Endometrial microvascular endothelial cells (primary cell): ENCODE data around the gene DGKB. TPM values are rescaled to one million over a fixed set of nuclear protein-coding genes. Genes with fewer than 3 reads are reported as not detected.
"Not testable (repeated sequence)": the region's sequence is repeated elsewhere in the genome, so short reads cannot be mapped to it uniquely, and the experiment has no call there.

Experiments used
- in situ Hi-C: cut with HindIII; loops from 2 replicates; pipeline ENCODE4 v1.10.0; 2017; ENCODE audit warnings: low sequenced_read_pairs, low pct_unique_long_range_greater_than_20kb; ENCODE audit errors: inconsistent ontology term
- total RNA-seq: library from RNA; depleted of rRNA; stranded (reverse); fragments of >200 nt; gene quantifications from one replicate; pipeline ENCODE4 v1.2.3, GENCODE V29; 2015; ENCODE audit errors: inconsistent ontology term

DGKB gene
- total RNA-seq, 1 donor from 2014 or later, result not detected

- in situ Hi-C loops, result no loop called here
These were observed 350.5 kb downstream of the DGKB start for GRCh38 chr7:14552060-14552459.

DNA sequence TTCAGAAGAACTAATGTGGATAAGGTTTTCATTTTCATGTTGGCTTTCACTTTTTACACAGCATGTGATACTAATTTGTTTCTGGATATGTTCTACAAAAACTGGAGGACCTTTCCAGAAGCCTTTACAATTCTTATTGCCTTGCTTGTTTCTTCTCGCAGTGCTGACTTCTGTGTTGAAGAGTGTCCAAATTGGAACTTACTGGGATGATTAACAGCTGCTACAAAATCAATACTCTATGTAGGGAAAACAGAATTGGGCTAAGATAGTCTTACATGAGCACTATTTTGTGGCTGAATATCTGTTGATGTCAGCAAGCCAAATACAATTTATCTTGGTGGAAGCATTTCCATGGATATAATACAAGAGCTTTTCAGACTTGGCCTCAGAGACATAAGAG, 351.2 kb downstream of the DGKB start:
- in situ Hi-C loops, result no loop called here

GRCh38 chr7:14542624-14543023, 359.9 kb downstream of the DGKB start:
- in situ Hi-C loops, result no loop called here

GRCh38 chr7:14521183-14521582, 381.4 kb downstream of the DGKB start:
- in situ Hi-C loops, result no loop called here

- in situ Hi-C loops, result no loop called here
These were observed 392.3 kb downstream of the DGKB start for GRCh38 chr7:14510268-14510667.

DNA sequence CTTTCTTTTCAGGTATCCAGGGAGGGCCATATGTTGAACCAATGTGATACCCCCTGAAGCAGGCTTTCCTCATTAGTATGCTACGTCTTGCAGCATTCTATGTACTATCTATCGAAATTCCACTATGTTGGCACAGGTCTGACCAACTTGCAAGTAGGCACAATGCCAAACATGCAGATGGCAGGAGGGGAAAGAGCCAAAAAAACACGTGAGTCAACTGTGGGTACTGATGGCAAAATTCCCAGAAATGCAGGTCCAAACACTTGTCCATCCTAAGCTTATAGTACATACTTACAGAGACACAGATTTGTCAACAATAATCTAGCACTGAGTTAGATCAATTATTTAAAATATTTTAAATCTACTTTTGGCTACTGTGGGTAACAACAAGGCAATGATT, 394.9 kb downstream of the DGKB start:
- in situ Hi-C loops, result no loop called here

DNA sequence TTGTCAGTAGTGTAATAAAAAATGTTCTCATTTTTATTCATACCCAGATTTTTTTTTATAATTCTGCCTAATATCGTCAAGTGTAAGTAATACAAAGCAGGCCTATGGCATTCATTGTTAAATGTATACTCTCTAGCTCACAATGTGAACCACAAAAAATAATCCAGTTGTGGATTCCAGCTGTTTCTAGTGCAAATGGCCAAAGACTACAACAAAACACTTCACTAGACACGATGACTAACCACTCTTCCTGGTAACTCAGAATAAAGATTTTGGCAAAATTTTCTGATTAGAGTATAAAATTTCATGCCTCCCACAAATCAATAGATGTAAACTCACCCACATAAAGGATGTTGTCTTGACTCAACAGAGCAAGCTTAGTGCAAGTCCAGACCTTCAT, 396.6 kb downstream of the DGKB start:
- in situ Hi-C loops, result no loop called here

DNA sequence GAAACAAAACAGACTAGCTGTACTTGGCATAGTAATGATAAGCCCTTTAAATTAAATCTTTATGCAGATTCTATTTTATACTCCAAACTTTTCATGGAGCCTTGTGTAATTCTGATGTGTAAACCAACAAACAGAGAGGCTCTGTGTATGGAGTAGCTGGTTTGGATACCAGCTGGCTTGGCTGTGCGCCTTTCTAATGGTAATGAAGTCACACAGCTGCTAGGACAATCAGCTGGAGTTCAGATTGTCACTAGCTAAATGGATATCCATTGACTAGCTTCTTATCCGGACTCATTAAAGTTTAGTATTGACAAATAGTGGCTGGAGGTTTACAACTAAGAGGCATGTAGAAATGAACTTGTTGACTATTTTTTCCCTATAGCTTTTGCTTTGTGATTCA, 398.4 kb downstream of the DGKB start:
- in situ Hi-C loops, result no loop called here

- in situ Hi-C loops, result no loop called here
These were observed 398.9 kb downstream of the DGKB start for GRCh38 chr7:14503623-14504022.

DNA sequence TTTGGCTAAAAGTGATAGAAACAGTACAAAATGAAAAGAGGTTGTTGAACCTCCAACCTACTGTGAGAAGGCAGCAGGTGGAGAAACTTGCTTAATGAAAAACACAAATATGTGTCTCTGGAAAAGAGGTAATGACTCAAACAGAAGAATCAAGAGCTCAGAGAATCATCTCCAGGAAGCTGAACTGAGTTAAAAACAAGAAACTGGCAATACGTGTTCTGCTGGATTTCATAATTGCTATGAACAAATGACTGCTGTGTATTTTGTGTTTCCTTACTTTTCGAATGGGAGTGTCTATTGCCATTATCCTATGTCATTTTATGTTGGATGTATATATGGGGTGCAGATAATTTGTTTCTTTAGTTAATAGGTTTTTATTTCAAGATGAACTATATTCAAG, 401.1 kb downstream of the DGKB start:
- in situ Hi-C loops, result no loop called here

GRCh38 chr7:14497390-14497789, 405.2 kb downstream of the DGKB start:
- in situ Hi-C loops, result no loop called here

DNA sequence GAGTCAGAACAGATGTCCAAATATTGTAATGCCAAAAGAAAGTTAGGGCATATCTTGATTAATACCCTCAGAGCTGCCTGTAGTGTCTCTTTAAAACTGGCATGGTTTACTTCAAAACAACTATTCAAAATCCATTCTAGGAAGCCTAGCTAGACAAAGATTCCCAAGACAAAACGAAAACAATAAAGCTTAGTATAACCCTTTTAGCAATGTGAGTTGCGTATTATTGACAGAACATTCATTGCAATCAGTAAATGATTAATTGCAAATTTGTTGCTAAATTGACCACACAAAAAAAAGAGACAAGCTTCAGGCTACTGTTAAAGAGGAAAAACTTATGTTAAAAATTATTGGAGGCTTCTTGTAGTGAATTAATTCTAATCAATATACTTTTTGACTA, 406.9 kb downstream of the DGKB start:
- in situ Hi-C loops, result no loop called here

DNA sequence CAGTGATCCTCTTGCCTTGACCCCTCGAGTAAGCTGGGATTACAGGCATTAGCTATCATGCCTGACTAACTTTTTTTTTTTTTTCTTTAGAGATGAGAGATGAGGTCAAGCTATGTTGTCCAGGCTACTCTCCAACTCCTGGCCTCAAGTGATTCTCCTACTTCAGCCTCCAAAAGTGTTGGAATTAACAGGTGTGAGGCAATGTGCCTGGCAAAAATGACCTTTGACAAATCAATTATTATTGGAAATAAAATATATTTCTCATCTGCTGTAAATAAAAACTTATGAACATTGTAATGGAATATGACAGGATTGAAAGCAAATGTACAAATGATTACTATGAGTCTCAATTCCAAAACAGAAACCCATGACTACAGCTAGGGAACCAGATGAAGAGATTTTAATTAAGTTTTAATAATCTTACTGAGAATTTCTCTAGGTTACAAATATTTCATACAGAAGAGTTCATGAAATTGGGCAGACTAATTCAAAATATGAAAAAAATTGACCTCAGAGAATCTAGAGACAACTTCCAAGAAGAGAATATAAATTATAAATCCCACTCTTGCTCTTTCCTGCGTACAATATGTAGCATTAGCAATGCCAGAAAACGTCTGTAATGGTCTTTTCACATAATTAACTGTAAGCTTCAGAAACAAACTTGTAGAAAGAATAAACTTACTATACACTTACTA, 414.7 kb downstream of the DGKB start:
- in situ Hi-C loops, result no loop called here

DNA sequence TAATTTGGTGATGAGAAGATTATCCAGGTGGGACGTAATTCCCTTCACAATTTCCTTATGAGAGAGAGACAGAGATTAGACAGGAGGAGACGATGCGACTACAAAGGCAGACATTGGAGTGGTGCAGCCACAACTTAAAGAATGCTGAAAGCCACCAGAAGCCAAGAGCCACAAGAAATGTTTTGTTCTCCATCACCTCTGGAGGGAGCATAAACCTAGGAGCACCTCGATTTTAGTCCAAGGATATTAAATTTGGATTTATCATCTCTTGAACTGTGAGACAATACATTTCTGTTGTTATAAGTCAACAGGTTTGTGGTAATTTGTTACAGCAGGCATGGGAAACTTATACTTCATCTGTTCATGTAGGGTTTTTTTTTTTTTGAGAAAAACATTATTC, 418.9 kb downstream of the DGKB start:
- in situ Hi-C loops, result no loop called here

GRCh38 chr7:14480281-14480680, 422.3 kb downstream of the DGKB start:
- in situ Hi-C loops, result no loop called here

- in situ Hi-C loops, result no loop called here
These were observed 423.6 kb downstream of the DGKB start for GRCh38 chr7:14478834-14479510.

DNA sequence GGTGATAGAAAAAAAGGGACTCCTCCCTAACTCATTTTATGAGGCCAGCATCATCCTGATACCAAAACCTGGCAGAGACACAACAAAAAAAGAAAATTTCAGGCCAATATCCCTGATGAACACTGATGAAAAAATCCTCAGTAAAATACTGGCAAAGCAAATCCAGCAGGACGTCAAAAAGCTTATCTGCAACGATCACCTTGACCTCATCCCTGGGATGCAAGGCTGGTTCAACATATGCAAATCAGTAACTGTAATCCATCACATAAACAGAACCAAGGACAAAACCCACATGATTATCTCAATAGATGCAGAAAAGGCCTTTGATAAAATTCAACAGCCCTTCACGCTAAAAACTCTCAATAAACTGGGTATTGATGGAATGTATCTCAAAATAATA, 440.8 kb downstream of the DGKB start:
- in situ Hi-C loops, result not testable (repeated sequence)

GRCh38 chr7:14458846-14459245, 443.7 kb downstream of the DGKB start:
- in situ Hi-C loops, result not testable (repeated sequence)

DNA sequence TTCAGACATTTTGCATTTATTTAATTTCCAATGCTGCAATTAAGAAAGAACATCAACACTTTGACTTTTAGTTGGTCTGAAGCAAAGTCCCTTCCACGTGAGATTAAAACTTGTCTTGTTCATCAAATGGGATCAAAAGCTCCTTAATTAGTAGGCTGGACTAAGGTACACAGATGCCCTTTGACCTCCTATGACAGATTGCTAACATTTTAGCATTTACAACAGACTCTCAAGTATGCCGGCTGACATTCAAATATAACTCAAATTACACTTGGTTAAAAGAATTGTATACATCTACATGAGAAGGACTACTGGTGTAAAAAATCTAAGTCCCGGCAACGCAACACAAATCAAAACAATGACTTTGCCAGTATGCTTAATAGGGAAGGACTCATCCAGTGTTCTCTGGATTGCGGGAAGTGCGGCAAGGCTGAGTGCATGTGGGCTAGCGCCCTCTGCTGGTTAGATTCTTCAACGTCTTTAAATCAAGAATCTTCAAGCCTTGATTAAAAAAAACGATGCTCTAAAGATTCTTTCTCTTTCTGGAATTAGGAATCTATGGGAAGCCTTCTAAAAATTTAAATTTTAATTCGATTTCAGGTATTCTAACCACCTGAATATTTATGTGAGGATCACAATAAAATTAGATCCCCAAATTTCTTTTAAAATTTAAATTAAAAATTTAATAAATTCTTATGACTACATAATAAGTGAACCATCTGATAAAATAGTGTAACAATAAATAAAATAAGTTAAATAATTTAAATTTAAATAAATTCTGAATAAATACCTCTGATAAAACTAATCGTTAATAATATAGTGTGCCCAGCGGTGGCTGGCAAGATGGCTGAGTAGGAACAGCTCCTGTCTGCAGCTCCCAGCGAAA, 444.7 kb downstream of the DGKB start:
- in situ Hi-C loops, result no loop called here

DNA sequence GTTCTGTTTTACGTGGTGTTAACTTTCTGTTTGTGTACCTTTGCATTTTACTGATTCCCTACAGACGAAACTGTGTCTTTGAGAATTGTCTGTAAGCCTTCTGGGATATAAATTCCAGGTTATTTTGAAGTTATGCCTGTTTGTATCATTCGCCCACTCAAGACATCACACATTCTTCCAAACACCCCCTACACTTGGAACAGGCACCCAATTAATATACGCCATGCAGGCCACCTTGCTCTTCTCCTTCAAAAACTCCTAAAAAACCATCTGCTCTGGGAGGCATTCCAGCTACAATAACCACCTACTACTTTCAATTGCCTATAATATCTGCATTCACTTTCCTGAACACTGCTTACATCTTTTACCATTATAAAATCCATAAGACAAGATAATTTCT, 453.3 kb downstream of the DGKB start:
- in situ Hi-C loops, result no loop called here
